ENCODE measurements around the gene DNA2. TPM values are rescaled to one million over a fixed set of nuclear protein-coding genes. Genes with fewer than 3 reads are reported as not detected.
A peak's percentile ranks its signal among the peaks of the same experiment; 100 is the strongest.

DNA2 gene
- total RNA-seq, 1 experiment from 2014 or later: 29.0 TPM

- intact Hi-C loops (cut with micrococcal nuclease; ENCODE audit: unreplicated experiment) (no loop called here), in situ Hi-C loops (cut with HindIII; ENCODE audit: low pct_unique_long_range_greater_than_20kb, low sequenced_read_pairs) (no loop called here)
- ATAC-seq: no peak
- H3K27me3 ChIP-seq (ENCODE audit: control insufficient read depth, insufficient read depth, low read length): no peaks in the 10 kb centered on the region
- TF ChIP-seq SIN3A (IDR thresholded peaks at IDR 0.05; ENCODE audit: borderline replicate concordance, insufficient read depth, low read depth, low read length): no peak
- no peak for TF ChIP-seq CTCF (IDR thresholded peaks at IDR 0.05)
- TF ChIP-seq TCF7L2 (IDR thresholded peaks at IDR 0.05; ENCODE audit: low read depth, low read length): no peak
- H3K9me3 ChIP-seq (ENCODE audit: control insufficient read depth, insufficient read depth, low read depth, low read length): no peaks in the 10 kb centered on the region
- no peaks in the 10 kb centered on the region for H3K4me1 ChIP-seq (ENCODE audit: control insufficient read depth, insufficient read depth, low read length)
- TSS peak; percentile 59 for BruUV-seq (replicated peaks)
- no peak overlapping the region for H3K27ac ChIP-seq (ENCODE audit: low read length)
- H3K4me3 ChIP-seq (ENCODE audit: low read depth in 2 of 2, low read length in 2 of 2): no peak overlapping the region
- POLR2A ChIA-PET: no interaction called here
- H3K36me3 ChIP-seq (ENCODE audit: control insufficient read depth, insufficient read depth, low read length): peaks cover 11% of the 10 kb centered on the region
- no peak for DNase-seq (ENCODE audit: low read depth, low spot score)
- CTCF ChIA-PET: no interaction called here
Measured at GRCh38 chr10:68367121-68367520, 104.7 kb downstream of the DNA2 start.

- Histone ChIP-seq H3K9me3 (ENCODE audit: control insufficient read depth, insufficient read depth, low read depth, low read length) (no peaks in the 10 kb centered on the region), H3K4me1 (ENCODE audit: control insufficient read depth, insufficient read depth, low read length) (no peaks in the 10 kb centered on the region), H3K27ac (ENCODE audit: low read length) (no peak overlapping the region), H3K27me3 (ENCODE audit: control insufficient read depth, insufficient read depth, low read length) (no peaks in the 10 kb centered on the region), H3K36me3 (ENCODE audit: control insufficient read depth, insufficient read depth, low read length) (peaks cover 11% of the 10 kb centered on the region), H3K4me3 (ENCODE audit: low read depth in 2 of 2, low read length in 2 of 2) (no peak overlapping the region)
- CTCF ChIA-PET: no interaction called here
- in situ Hi-C loops (cut with HindIII; ENCODE audit: low pct_unique_long_range_greater_than_20kb, low sequenced_read_pairs) (no loop called here), intact Hi-C loops (cut with micrococcal nuclease; ENCODE audit: unreplicated experiment) (no loop called here)
- BruUV-seq (replicated peaks): no TSS peak
- ATAC-seq (no peak), DNase-seq (ENCODE audit: low read depth, low spot score) (no peak)
- TF ChIP-seq POLR2AphosphoS5 (IDR thresholded peaks at IDR 0.05; ENCODE audit: low read depth, low read length) (no peak), CTCF (IDR thresholded peaks at IDR 0.05) (no peak), REST (IDR thresholded peaks at IDR 0.05; ENCODE audit: insufficient read depth in 1 of 2, low read depth in 2 of 2, low read length in 1 of 2) (no peak), TCF7L2 (IDR thresholded peaks at IDR 0.05; ENCODE audit: low read depth, low read length) (no peak), SIN3A (IDR thresholded peaks at IDR 0.05; ENCODE audit: borderline replicate concordance, insufficient read depth, low read depth, low read length) (no peak)
- POLR2A ChIA-PET: interaction anchor here (0.6 kb wide), 1 partner anchor 19 kb away, joined by 6 read pairs; no protein-coding TSS in a partner anchor
Measured at GRCh38 chr10:68366600-68366999, 105.2 kb downstream of the DNA2 start.
